Stimulated activated CD4-positive, alpha-beta T cell treated with anti-CD3 and anti-CD28 coated beads, Interleukin-1b, Interleukin-23, amount 100 ng/mL, for 4 hours (primary cell): ENCODE data around the gene CAMTA1.
"Not testable (repeated sequence)": the region's sequence is repeated elsewhere in the genome, so short reads cannot be mapped to it uniquely, and the experiment has no call there.

Experiments
- DNase-seq, 2 donors: peaks; one replicate each; pipeline ENCODE4 v3.0.0-alpha.2; 2020; ENCODE audit warnings: low read depth in 2 of 2

Gene CAMTA1

DNA sequence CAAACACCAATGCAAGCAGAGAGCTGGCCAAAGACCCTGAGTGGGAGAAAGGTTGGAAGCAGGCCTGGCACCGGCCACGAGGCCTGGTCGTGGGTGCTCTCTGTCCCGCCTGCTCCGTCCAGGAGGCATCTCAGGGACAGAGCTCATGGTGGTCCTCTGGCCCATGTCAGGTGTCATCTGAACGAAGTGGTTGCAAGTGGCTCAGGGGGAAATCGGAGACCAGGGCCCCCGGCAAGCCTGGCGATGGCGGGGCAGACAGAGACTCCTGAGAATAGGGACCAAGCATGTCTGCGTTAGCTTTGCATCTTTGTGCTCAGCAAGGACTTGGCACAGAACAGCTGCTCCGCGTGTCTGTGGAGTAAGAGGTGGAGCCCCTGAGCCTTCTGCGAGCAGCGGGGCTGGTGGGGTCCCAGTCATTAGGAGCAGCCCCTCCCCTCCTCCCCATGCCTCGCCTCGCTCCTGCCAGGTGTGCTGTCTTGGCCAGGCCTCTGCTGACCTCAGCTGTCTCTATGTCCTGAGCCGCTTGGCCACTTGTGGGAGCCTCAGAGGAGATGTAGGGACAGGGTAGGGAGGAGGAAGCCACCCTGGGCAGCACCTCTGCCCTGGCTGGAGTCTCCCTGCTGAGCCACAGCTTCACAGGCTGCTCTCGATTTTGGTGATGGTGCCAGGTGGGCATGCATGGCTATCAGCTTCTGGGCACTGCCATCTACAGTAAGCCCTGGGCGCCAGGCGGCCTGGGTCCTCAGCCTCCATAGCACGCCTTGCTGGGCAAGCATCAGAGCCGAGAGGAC, 622.9 kb downstream of the CAMTA1 start:
- DNase-seq = no peak

DNA sequence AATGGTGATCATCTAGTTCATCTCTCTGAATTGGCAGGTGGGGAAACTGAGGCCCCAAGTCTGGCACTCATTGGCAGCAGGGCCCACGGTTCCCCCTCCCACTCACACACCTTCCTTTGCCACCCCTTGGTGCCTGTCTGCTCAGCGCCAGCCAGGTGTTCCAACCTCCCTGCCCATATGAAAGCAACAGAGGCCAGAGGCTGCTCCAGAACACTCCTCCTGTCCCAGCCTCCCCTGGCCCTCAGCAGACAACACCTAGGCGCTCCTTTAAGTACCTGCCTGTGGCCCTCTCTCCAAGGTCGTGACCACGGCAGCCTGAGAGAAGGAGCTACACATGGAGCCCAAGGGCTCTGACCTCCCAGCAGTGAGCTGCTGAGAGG, 623.5 kb downstream of the CAMTA1 start:
- DNase-seq = no peak

GRCh38 chr1:7409278-7409677, 624.0 kb downstream of the CAMTA1 start:
- no peak for DNase-seq

GRCh38 chr1:7410156-7410555, 624.9 kb downstream of the CAMTA1 start:
- DNase-seq = no peak

- DNase-seq = not testable (repeated sequence)
Measured at GRCh38 chr1:7417618-7418017, 632.4 kb downstream of the CAMTA1 start.

- DNase-seq = no peak
Measured at GRCh38 chr1:7418442-7419080, 633.3 kb downstream of the CAMTA1 start.

DNA sequence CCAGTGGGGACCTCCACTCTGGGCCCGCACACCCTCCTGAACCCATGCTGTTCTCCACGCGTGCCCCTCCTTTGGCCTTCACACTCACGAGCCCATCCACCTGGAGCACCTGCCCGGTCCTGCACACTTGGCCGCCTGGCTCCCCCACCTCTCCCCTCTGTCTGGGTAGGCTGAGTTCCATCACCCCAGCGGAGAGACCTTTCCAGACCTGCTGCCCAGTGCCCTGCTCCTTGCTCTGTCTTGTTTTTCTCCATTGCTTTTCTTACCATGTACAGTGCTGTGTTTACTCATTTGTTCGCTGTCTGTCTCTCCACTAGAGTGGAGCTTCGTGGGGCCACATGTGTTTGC, 634.8 kb downstream of the CAMTA1 start:
- no peak for DNase-seq

GRCh38 chr1:7420470-7421100, 635.3 kb downstream of the CAMTA1 start:
- no peak for DNase-seq

DNA sequence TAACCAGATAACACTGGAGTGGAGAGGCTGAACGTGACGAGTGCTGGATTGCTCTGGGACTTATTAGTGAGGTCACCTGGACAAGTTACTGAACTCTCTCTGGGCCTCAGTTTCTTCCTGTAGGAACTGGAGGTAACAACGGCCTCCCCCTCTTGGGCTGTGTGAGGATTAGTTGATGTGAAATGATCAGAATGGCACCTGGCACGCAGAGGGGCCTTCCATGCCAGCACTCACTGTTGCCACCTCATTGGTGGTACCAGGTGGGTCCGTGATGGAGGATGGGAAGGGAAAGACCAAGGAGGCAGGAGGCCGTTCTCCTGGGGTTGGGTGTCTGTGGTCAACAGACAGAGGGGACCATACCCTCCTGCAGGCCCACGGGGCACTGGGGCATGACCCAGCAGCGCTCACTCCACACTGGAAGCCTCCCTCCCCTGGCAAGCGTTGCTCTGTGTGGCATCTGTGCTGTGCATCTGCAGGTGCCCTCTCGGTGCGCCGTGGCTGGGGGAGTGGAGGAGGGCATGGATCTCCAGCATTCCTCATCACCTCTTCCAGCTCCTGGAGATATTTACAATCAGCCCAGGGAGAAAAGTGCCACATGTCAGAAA, 636.3 kb downstream of the CAMTA1 start:
- DNase-seq = no peak

GRCh38 chr1:7422081-7422480, 636.8 kb downstream of the CAMTA1 start:
- DNase-seq = no peak

- DNase-seq = no peak
Measured at GRCh38 chr1:7422561-7422960, 637.3 kb downstream of the CAMTA1 start.

- no peak for DNase-seq
Measured at GRCh38 chr1:7422966-7423365, 637.7 kb downstream of the CAMTA1 start.

- DNase-seq = no peak
Measured at GRCh38 chr1:7424352-7424890, 639.2 kb downstream of the CAMTA1 start.

DNA sequence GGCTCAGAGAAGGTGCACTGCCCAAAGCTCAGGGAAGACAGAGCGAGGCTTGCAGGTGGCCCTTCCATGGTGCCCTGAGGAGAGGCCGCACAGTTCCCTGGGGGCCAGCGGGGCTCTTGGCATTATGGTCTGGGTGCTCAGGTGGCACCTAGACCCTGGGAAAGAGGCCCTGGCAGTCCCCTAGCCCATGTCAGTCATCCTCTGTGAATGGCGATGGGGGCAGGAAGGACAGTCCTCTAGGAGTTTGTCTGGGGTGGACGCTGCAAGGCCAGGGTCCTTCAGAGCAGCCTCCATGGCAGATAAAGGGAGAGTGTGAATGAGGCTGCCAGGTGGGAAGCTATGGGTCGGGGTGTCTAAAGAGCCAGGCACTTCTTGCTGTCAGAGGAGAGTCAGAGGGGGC, 640.0 kb downstream of the CAMTA1 start:
- no peak for DNase-seq

DNA sequence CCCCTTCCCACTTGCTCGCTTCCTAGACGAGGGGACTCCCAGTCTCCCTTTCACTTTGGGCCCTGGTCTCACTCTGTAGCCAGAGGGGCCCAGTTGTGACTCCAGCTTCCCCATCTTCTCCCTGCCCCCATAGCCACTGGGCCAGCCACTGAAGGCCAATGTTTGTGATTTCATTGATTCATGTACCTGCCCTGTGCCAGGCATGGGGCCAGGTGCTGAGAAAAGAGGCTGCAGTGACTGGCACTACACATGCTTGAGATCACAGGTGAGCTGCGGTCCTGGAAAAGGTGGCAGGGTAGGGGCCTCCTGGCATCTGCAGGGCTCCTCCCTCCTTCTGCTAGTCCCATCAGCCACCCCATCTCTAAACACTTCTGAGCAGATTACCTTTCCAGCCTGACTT, 640.5 kb downstream of the CAMTA1 start:
- no peak for DNase-seq

- DNase-seq = no peak
Measured at GRCh38 chr1:7426780-7427604, 641.7 kb downstream of the CAMTA1 start.

DNA sequence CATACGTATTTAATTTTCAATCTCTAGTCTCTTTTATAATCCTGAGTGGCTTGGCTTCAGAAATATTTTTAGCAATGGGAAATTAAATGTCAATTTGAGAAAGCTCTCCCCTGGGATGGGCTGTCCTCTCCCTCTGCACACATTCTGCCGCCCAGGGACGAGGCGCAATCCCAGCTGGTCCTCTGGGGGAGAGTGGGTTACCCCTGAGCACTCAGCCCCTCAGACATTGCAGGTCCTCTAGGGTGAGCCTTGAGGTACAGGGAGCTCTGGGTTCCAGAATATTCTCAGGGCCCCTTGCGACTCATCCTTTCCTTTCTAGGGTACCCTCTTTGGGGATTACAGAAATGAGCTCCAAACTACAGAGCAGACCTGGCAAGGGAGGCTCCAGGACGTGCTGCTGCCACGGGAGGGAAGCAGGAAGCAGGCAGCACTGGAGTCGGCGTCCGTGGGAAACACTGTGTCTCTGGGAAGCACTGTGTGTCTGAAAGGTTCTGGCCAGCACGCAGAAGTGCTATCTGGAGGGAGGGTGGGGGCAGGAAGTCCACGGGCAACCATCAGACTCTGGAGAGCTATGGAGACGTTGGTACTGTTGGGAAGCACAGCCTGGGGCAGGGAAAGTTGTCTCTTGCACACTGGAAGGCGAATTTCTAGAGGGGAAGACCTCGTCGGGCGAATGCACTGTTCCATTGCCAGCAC, 642.5 kb downstream of the CAMTA1 start:
- no peak for DNase-seq

GRCh38 chr1:7429290-7429689, 644.0 kb downstream of the CAMTA1 start:
- no peak for DNase-seq

DNA sequence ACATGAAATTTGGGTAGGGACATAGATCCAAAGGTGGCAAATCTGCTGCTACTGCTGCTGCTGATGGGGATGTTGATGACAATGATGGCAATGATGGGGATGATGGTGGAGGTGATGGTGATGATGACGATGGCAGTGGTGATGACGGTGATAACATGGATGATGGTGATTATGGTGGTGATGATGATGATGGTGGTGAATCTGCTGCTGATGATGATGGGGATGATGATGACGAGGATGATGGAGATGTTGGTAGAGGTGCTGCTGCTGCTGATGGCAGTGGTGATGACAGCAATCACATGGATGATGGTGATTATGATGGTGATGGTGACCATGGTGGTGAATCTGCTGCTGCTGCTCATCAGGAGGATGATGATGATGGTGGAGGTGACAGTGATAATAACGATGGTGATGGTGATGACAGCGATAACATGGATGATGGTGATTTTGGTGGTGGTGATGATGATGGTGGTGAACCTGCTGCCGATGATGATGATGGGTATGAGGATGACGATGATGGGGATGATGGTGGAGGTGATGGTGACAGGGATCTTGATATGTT, 644.9 kb downstream of the CAMTA1 start:
- no peak for DNase-seq

GRCh38 chr1:7430691-7431090, 645.4 kb downstream of the CAMTA1 start:
- DNase-seq = no peak
